ENCODE data around the gene VGLL3. TPM values are rescaled to one million over a fixed set of nuclear protein-coding genes. Genes with fewer than 3 reads are reported as not detected.

The VGLL3 gene
- total RNA-seq, 1 donor from 2014 or later: 17.7 TPM

GRCh38 chr3:86929046-86929445, 61.9 kb downstream of the VGLL3 start:
- H3K27ac ChIP-seq: no peak overlapping the region
- DNase-seq (ENCODE audit: extremely low spot score in 2 of 2): no peak
- no peaks in the 10 kb centered on the region for H3K36me3 ChIP-seq
- H3K4me3 ChIP-seq: no peak overlapping the region
- intact Hi-C loops (cut with DNase I): no loop called here
- TF ChIP-seq POLR2A (IDR thresholded peaks at IDR 0.05): no peak
- TF ChIP-seq CTCF (IDR thresholded peaks at IDR 0.05): no peak
- no peak for TF ChIP-seq POLR2AphosphoS5 (IDR thresholded peaks at IDR 0.05; ENCODE audit: insufficient read depth in 1 of 2, low read depth in 1 of 2)
- H3K9me3 ChIP-seq: no peaks in the 10 kb centered on the region
- H3K27me3 ChIP-seq: no peaks in the 10 kb centered on the region
- H3K4me1 ChIP-seq: no peaks in the 10 kb centered on the region

- no peak for DNase-seq (ENCODE audit: extremely low spot score in 2 of 2)
- H3K27ac ChIP-seq: no peak overlapping the region
- no peaks in the 10 kb centered on the region for H3K4me1 ChIP-seq
- TF ChIP-seq POLR2AphosphoS5 (IDR thresholded peaks at IDR 0.05; ENCODE audit: insufficient read depth in 1 of 2, low read depth in 1 of 2): no peak
- no peak for TF ChIP-seq POLR2A (IDR thresholded peaks at IDR 0.05)
- TF ChIP-seq CTCF (IDR thresholded peaks at IDR 0.05): no peak
- intact Hi-C loops (cut with DNase I): no loop called here
- no peaks in the 10 kb centered on the region for H3K27me3 ChIP-seq
- H3K36me3 ChIP-seq: no peaks in the 10 kb centered on the region
- H3K4me3 ChIP-seq: no peak overlapping the region
- no peaks in the 10 kb centered on the region for H3K9me3 ChIP-seq
These were observed 67.9 kb downstream of the VGLL3 start for GRCh38 chr3:86923071-86923491.

- H3K27me3 ChIP-seq: no peaks in the 10 kb centered on the region
- H3K9me3 ChIP-seq: no peaks in the 10 kb centered on the region
- TF ChIP-seq POLR2AphosphoS5 (IDR thresholded peaks at IDR 0.05; ENCODE audit: insufficient read depth in 1 of 2, low read depth in 1 of 2) (no peak), POLR2A (IDR thresholded peaks at IDR 0.05) (no peak), CTCF (IDR thresholded peaks at IDR 0.05) (no peak)
- H3K27ac ChIP-seq: no peak overlapping the region
- no peaks in the 10 kb centered on the region for H3K36me3 ChIP-seq
- H3K4me3 ChIP-seq: no peak overlapping the region
- intact Hi-C loops (cut with DNase I): no loop called here
- no peaks in the 10 kb centered on the region for H3K4me1 ChIP-seq
- DNase-seq (ENCODE audit: extremely low spot score in 2 of 2): no peak
These were observed 68.8 kb downstream of the VGLL3 start for GRCh38 chr3:86921971-86922680.

- H3K9me3 ChIP-seq: no peaks in the 10 kb centered on the region
- intact Hi-C loops (cut with DNase I): no loop called here
- H3K4me3 ChIP-seq: no peak overlapping the region
- no peaks in the 10 kb centered on the region for H3K4me1 ChIP-seq
- H3K27ac ChIP-seq: no peak overlapping the region
- no peaks in the 10 kb centered on the region for H3K27me3 ChIP-seq
- H3K36me3 ChIP-seq: no peaks in the 10 kb centered on the region
- no peak for DNase-seq (ENCODE audit: extremely low spot score in 2 of 2)
- TF ChIP-seq POLR2AphosphoS5 (IDR thresholded peaks at IDR 0.05; ENCODE audit: insufficient read depth in 1 of 2, low read depth in 1 of 2) (no peak), POLR2A (IDR thresholded peaks at IDR 0.05) (no peak), CTCF (IDR thresholded peaks at IDR 0.05) (no peak)
These were observed 76.3 kb downstream of the VGLL3 start for GRCh38 chr3:86914670-86915069.

GRCh38 chr3:86913160-86913559, 77.8 kb downstream of the VGLL3 start:
- H3K36me3 ChIP-seq: no peaks in the 10 kb centered on the region
- TF ChIP-seq POLR2A (IDR thresholded peaks at IDR 0.05) (no peak), POLR2AphosphoS5 (IDR thresholded peaks at IDR 0.05; ENCODE audit: insufficient read depth in 1 of 2, low read depth in 1 of 2) (no peak), CTCF (IDR thresholded peaks at IDR 0.05) (no peak)
- no peaks in the 10 kb centered on the region for H3K27me3 ChIP-seq
- no peaks in the 10 kb centered on the region for H3K9me3 ChIP-seq
- H3K27ac ChIP-seq: no peak overlapping the region
- intact Hi-C loops (cut with DNase I): no loop called here
- no peak overlapping the region for H3K4me3 ChIP-seq
- no peak for DNase-seq (ENCODE audit: extremely low spot score in 2 of 2)
- no peaks in the 10 kb centered on the region for H3K4me1 ChIP-seq

All from vagina (tissue), 2 donors.